Activated T-cell treated with anti-CD3 and anti-CD28 coated beads, Interleukin-2, amount 50 U/mL, for 48 hours (primary cell): ENCODE results near the gene DNAJC4.
A peak's percentile ranks its signal among the peaks of the same experiment; 100 is the strongest.

ENCODE experiments used
- DNase-seq, 2 experiments: peaks; one replicate each; pipeline ENCODE4 v3.0.0-alpha.2; 2020

Gene DNAJC4

DNA sequence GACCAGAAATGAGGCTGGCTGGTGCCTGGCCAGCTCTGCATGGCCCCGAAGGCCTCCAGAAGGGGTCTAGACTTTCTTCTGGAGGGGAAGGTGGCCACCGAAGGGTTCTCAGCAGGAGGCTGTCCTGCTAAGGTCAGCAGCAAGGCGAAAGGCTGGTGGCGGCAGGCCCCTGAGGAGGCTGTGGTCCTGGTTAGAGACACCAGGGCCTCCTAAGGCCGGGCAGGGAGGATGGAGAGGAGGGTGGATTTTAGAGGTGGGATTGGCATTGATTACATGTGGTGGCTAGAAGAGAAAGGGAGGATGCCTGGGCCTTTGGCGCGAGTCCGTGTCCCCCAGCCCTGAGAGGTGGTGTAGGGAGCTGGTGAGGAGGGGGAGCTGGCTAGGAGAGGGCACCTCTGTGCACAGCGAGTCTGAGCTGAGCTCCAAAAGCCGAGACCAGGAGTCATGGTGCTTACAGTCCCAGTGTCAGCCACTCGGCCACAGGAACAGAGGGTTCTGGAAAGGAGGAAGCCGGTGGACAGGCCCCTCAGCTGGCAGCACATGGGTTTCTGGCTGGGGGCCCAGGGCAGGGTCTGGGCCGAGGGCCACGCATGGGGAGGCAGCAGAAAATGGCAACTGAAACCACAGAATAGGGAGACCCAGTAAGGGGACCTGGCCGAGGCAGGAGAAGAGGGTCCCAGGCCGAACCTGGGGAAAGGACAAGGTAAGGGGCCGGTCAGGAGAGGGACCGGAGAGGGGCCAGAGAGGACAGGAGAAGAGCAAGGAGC lies 21.4 kb upstream of the DNAJC4 start:
- no peak for DNase-seq

DNA sequence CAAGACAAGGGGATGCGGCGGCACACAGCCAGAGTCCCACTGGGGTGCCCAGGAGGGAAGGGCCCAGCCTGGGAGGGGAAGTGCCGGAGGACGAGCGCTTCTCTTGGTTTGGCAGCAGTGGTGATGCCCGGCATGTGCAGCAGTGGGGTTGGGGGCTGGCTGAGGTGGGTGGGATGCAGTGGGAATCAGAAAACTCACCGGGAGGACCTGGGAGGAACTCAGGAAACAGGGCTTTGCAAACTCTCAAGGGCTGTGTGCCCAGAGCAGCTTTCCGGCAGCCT lies 20.8 kb upstream of the DNAJC4 start:
- no peak for DNase-seq

GRCh38 chr11:64210301-64211020 lies 19.9 kb upstream of the DNAJC4 start:
- DNase-seq: no peak

- DNase-seq: no peak
Observed at GRCh38 chr11:64211181-64211872, 19.0 kb upstream of the DNAJC4 start.

DNA sequence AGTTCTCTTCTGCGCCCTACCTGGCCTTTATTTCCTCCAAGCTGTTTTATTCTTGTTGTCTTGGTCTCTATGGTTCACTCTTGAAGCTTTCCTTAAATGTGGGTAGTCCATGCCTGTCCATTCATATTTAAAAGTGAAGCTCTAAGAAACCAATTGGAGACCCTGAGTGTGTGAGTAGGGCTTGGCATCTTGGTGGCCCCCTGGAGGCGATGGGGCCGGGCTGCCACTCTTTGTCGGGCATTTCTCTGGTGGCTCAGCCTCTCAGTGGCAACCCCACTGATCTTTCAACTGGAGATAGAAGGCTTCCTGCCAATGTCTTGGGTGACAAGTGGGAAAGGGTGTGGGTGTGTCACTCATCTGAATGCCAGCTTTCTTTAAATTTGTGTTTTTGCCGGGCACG lies 13.5 kb upstream of the DNAJC4 start:
- no peak for DNase-seq

DNA sequence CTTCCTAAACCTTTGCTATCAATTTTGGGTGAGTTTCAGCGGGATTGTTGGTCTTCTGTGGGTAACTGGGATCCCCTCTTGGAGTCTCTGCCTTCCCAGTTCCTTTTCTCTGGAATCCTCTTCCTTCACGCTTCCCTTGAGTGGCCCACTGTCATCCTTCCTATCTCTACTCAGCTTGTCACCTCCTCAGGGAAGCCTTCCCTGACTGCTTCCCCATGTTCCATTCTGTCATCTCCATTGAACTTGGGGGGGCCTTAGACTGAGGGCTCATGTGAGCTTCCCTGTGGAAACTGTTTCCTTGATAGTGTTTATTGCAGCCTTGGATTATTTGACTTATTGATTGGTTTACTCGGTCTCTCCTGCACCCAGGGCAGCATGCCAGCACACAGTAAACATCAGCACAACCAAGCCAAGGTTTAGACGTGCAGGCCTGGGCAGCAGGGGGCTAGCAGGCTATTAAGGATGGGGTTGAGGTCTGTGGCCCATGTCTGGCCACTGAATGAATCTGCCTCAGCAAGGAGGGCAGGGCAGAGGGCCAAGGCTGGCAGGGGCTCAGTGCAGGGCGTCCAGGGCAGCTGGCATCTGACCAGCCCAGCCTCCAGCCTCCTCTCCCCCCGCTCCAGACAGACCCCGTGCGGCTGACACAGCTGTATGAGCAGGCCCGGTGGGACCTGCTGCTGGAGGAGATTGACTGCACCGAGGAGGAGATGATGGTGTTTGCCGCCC lies 11.6 kb upstream of the DNAJC4 start:
- DNase-seq: no peak

DNA sequence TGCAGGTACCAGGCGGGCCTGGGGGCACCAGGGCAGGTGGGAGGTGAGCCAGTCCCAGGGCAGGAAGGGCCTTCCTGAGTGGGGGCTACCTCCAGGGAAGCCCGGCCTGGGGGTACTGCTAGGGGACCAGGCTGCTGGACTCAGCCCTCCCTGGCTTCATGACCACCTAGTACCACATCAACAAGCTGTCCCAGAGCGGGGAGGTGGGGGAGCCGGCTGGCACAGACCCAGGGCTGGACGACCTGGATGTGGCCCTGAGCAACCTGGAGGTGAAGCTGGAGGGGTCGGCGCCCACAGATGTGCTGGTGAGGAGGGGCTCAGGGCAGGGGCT lies 11.0 kb upstream of the DNAJC4 start:
- no peak for DNase-seq

GRCh38 chr11:64219755-64220154 lies 10.6 kb upstream of the DNAJC4 start:
- DNase-seq: no peak

GRCh38 chr11:64220271-64220670 lies 10.1 kb upstream of the DNAJC4 start:
- no peak for DNase-seq

GRCh38 chr11:64220798-64221197 lies 9.6 kb upstream of the DNAJC4 start:
- DNase-seq: no peak

GRCh38 chr11:64222651-64223000 lies 7.7 kb upstream of the DNAJC4 start:
- DNase-seq: no peak

DNA sequence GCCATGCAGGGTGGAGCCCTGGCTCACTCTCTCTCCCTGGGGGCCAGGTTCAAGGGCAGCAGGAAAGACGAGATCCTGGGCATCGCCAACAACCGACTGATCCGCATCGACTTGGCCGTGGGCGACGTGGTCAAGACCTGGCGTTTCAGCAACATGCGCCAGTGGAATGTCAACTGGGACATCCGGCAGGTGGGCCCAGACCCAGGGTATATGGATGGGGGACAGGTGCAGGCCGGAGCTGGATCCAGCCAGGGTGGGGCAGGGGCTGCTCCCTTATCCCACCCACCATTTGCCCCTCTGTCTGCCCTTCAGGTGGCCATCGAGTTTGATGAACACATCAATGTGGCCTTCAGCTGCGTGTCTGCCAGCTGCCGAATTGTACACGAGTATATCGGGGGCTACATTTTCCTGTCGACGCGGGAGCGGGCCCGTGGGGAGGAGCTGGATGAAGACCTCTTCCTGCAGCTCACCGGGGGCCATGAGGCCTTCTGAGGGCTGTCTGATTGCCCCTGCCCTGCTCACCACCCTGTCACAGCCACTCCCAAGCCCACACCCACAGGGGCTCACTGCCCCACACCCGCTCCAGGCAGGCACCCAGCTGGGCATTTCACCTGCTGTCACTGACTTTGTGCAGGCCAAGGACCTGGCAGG lies 7.2 kb upstream of the DNAJC4 start:
- no peak for DNase-seq

DNA sequence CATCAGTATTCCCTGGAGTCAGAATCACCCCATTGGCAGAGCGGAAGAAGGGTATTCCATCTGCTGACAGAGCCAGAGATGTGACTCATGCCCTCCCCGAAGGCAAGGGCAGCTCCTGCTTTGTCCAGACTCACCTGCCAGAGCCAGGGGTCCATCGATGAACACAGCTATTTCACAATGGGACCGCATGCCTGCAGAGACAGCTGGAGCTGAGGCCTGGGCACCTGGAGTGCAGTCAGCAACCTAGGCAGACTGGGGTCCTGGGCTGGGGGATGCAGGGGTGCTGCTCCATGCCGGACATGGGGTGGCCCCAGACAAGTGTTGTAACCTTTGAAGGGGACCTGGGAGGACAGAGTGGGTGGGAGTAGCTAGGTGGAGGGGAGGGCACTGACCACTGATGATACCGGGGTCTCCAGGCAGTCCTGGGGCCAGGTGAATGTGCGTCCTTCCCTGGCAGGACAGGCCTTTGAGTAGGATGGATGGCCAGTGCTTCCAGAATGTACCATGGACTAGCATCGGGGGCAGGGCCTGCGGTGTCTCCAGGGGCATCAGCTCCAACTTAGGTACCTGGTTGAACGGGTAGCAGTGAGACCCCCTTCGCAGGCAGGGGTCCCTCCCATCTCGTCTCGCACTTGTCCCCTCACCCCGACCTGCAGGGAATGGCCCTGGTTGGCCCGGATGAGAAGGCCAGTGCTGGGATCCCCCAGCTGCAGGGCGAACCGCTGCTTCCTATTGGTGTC lies 6.0 kb upstream of the DNAJC4 start:
- DNase-seq: no peak

- peak in 1 of 2 experiments; percentile 45 for DNase-seq
Observed at GRCh38 chr11:64224891-64225607, 5.3 kb upstream of the DNAJC4 start.

DNA sequence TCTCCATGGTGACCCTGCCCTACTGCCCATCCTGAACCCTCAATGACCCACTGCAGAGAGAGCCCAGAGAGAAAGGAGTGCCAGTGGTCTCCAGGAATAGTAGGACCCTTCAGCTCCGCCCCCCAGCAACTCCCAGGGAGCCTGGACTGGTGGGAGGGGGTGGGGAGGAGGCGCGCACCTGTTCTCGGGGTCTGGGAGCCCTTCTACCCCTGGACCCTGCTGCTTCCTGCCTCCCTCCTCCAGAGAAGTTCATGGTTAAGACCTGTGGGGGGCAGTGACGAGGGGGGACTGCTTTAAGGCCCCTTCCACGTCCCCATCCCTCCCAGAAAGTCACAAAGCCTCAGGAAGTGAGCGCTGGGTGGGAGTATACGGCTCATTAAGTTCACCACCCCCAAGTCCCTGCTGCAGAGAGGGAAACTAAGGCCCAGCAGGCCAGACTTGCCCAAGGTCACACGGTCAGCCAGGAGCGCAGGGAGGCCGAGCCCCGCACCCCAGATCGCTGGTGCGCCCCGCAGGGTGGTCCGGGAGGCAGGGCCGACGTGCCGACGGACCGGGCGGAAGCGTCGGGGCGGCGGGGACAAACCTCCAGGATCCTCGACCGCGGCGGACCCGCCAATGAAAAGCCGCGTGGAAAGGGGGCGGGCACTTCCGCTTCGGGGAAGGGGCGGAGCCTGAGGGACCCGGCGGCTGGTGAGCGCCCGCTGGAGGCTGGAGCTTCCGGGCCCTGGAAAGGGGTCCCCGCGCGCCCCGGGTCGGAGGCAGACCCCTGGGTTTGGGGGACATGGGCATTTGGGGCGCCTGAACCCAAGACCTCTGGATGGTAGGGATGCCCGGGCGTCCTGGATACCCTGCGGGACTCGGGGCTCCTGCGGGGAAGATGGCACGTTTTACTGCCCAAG lies 4.5 kb upstream of the DNAJC4 start, which contains the start of the genes NUDT22 and TRPT1:
Gene NUDT22 (plus strand): TSS at position 667 of the 899 bp plus-strand sequence. CDS start 379 bp downstream, outside the sequence.
Gene TRPT1 (minus strand): TSS at position 579 of the 899 bp plus-strand sequence. CDS start 326 bp downstream, at position 253.
- peak; percentile 98 for DNase-seq

GRCh38 chr11:64226507-64227051 lies 3.8 kb upstream of the DNAJC4 start:
- DNase-seq: peak; percentile 76 to 80

GRCh38 chr11:64227405-64227956 lies 2.9 kb upstream of the DNAJC4 start:
- DNase-seq: no peak

DNA sequence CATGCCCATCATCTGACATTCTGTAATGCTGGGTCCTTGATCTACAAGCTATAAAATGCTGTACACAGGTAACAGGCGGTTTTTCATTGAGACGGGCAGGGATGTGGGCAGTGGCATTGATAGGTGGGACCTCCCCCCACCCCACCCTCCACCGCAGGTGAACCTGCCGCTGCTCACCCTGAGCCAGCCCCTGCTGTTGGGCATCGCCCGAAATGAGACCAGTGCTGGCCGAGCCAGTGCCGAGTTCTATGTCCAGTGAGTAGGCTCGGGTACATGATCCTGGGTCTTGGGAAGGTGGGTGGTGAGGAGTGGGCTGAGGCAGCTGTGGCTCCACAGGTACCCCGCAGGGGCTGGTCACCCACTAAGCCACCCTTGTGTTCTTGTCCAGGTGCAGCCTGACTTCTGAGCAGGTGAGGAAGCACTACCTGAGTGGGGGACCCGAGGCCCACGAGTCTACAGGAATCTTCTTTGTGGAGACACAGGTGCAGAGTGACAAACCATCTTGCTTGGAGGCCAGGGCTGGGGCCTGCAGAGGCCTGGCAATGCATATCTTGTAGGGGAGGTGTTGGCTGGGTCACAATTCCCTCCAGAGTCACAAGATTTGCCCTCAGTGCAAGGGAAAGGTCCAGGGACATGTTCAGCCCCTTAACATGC lies 1.1 kb upstream of the DNAJC4 start:
- no peak for DNase-seq

- no peak for DNase-seq
Observed at GRCh38 chr11:64229744-64230170, 591 bp upstream of the DNAJC4 start.
